Measurements from ENCODE around the gene IFNL3. TPM values are rescaled to one million over a fixed set of nuclear protein-coding genes. Genes with fewer than 3 reads are reported as not detected.

IFNL3 gene
- total and polyA plus RNA-seq, 9 of the 15 experiments (the other 6 are each of a cell fraction or from before 2014, with no cell fraction given): not detected

DNA sequence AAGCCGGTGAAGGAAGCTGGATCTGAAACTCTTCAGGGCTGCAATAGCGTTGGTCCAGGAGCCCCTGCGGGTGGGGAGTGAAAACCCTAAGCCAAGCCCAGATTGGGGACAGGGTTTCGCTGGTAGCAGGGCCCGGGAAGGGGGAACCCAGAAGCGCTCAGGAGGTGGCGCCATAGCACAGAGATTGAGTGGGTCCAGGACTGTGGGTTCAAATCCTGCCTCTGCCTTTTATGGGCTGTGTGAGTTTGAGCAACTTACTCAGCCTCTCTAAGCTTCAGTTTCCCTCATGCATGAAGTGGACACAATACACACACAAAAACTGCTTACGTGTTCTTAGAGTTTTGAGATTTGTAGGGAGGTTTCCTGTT is 32.4 kb downstream of the IFNL3 start (continued):
- TF ChIP-seq CBX3 (IDR thresholded peaks at IDR 0.05; ENCODE audit: borderline replicate concordance in 1 of 2, low read length in 2 of 2): no peak
- TF ChIP-seq, protein P1, sequence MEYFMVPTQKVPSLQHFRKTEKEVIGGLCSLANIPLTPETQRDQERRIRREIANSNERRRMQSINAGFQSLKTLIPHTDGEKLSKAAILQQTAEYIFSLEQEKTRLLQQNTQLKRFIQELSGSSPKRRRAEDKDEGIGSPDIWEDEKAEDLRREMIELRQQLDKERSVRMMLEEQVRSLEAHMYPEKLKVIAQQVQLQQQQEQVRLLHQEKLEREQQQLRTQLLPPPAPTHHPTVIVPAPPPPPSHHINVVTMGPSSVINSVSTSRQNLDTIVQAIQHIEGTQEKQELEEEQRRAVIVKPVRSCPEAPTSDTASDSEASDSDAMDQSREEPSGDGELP (CRISPR knock-in tag; IDR thresholded peaks at IDR 0.05; ENCODE audit: borderline replicate concordance): peak; percentile 27; the same call in 1 of the 2 replicates

DNA sequence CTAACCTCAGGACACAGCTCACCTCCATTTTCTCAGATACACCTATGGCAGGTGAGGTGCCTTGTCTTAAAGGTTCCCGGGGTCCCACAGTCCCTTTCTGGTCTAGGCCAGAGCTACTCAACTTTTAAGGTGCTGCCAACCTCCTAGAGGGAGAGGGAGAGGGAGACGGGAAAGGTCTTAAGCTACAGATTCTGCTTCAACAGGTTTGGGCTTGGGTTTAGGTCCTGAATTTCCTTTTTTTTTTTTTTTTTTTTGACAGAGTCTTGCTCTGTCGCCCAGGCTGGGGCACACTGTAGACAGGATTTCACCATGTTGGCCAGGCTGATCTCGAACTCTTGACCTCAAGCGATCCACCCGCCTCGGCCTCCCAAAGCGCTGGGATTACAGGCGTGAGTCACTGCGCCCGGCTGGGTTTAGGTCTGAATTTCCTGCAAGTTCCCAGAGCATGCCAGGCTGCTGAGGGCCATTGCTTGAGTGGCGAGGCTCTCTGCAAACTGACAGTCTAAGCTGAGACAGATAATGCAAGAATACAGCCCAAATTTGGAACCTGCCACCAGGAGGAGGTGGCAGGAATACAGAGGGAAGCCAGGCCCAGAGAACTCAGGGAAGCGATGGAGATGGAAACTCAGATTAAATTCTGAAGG is 33.0 kb downstream of the IFNL3 start:
- Histone ChIP-seq H3K27me3 (ENCODE audit: control insufficient read depth in 2 of 2, insufficient read depth in 2 of 2, low read length in 2 of 2) (peaks cover 0 to 5% of the 10 kb centered on the region in 2 experiments; a peak in 1 of 5 replicates), H3K36me3 (ENCODE audit: control insufficient read depth, insufficient read depth, low read length) (no peaks in the 10 kb centered on the region), H3K9ac (ENCODE audit: insufficient read depth in 1 of 2, low read depth in 2 of 2, low read length in 2 of 2) (no peak overlapping the region; a peak in 1 of 4 replicates), H3K4me2 (ENCODE audit: insufficient read depth, low read length) (no peak overlapping the region), H3K79me2 (ENCODE audit: control insufficient read depth, insufficient read depth, low read length) (no peaks in the 10 kb centered on the region), H3K4me3 (no peak overlapping the region), H4K20me1 (replicated peaks; ENCODE audit: control insufficient read depth, insufficient read depth, low read length) (no peaks in the 10 kb centered on the region; the same call in 1 of the 2 replicates), H3K9me3 (replicated peaks; ENCODE audit: control insufficient read depth, insufficient read depth, low read depth, low read length) (peaks cover 1% of the 10 kb centered on the region), H3K9me1 (ENCODE audit: control insufficient read depth, insufficient read depth, low read length) (no peaks in the 10 kb centered on the region), H3K4me1 (replicated peaks in 1 of 2; ENCODE audit: control insufficient read depth in 2 of 2, insufficient read depth in 2 of 2, low read length in 2 of 2) (no peaks in the 10 kb centered on the region), H3K27ac (ENCODE audit: extremely low read depth, low read depth, low read length) (no peak overlapping the region), H2AFZ (ENCODE audit: low read depth, low read length) (no peak overlapping the region)
- BruUV-seq (replicated peaks): no TSS peak
- intact Hi-C loops (cut with micrococcal nuclease) (loop anchor here (1.0 to 2.0 kb wide), 2 partner anchors 116 to 199 kb away; no protein-coding TSS in a partner anchor), in situ Hi-C loops (cut with MboI) (loop anchor here (5.0 kb wide), 1 partner anchor 115 kb away; no protein-coding TSS in a partner anchor)
- WGBS (ENCODE audit: insufficient coverage, low coverage, missing lambda C conversion rate): 50% methylated on average over 9 of the region's 13 CpGs
- ChIA-PET CTCF (ENCODE audit: low intra/inter-chr PET ratio) (interaction anchor here (1.0 to 2.2 kb wide), 4 partner anchors 116 to 201 kb away, joined by 3 to 21 read pairs (median 8); partner anchors contain the start of gene PLEKHG2), POLR2A (interaction anchor here (0.7 kb wide), 1 partner anchor 13 kb away, joined by 3 read pairs; no protein-coding TSS in a partner anchor)
- FAIRE-seq (no peak), DNase-seq (ENCODE audit: extremely low read depth in 1 of 4, low spot score in 3 of 4) (no peak), ATAC-seq (no peak; the same call in 2 of the 3 replicates)
- TF ChIP-seq SMC3 (conservative IDR thresholded peaks at IDR 0.05; ENCODE audit: insufficient read depth, low read depth, low read length) (no peak), LCOR (CRISPR knock-in tag; IDR thresholded peaks at IDR 0.05) (0 out of 2 replicates have a peak, but pooled peaks have one; percentile 63)
